DOHH2 (cell line): Measurements from ENCODE around the gene FAM221B.

Source experiments
- CTCF ChIP-seq: fragments of 200-600 bp; sonication (generic); IDR thresholded peaks from one replicate; pipeline ENCODE4 v1.5.1; 2014; ENCODE audit warnings: antibody characterized with exemption, mild to moderate bottlenecking, low read depth, low read length; ENCODE audit not compliant: poor library complexity, severe bottlenecking
- EZH2phosphoT487 ChIP-seq: fragments of 200-600 bp; sonication (generic); IDR thresholded peaks from 2 replicates; pipeline ENCODE4 v1.6.1; 2017; ENCODE audit warnings: borderline replicate concordance, mild to moderate bottlenecking, antibody characterized with exemption, low read length, moderate library complexity, mixed read lengths

GRCh38 chr9:35864695-35865255, 36.2 kb upstream of the FAM221B start:
- no peak for TF ChIP-seq CTCF
- no peak for TF ChIP-seq EZH2phosphoT487
